Tibial nerve (tissue), 4 donors: ENCODE results near the gene ZNF385B. TPM values are rescaled to one million over a fixed set of nuclear protein-coding genes. Genes with fewer than 3 reads are reported as not detected.

Source experiments
- DNase-seq, 2 donors: peaks; one replicate each; pipeline ENCODE4 v3.0.0-alpha.2; 2019; ENCODE audit warnings: low spot score in 2 of 2
- H3K27ac ChIP-seq, 4 donors: fragments of 200-600 bp; sonication (generic) in 3 of 4; one replicate each; pipeline ENCODE4 v1.5.1; 2017 to 2019; ENCODE audit warnings: mild to moderate bottlenecking in 1 of 4
- H3K27me3 ChIP-seq, 2 donors: fragments of 200-600 bp; sonication (generic) in 1 of 2; one replicate each; pipeline versions ENCODE4 v1.5.1 to v1.6.0; 2017 to 2019
- H3K36me3 ChIP-seq, 3 donors: fragments of 200-600 bp; sonication (generic); one replicate each; pipeline ENCODE4 v1.5.1; 2018 to 2019
- H3K4me1 ChIP-seq, 4 donors: fragments of 200-600 bp; sonication (generic) in 3 of 4; one replicate each; pipeline ENCODE4 v1.5.1; 2017 to 2019
- H3K4me3 ChIP-seq, 4 donors: fragments of 200-600 bp; sonication (generic) in 3 of 4; one replicate each; pipeline ENCODE4 v1.5.1; 2017 to 2019; ENCODE audit warnings: mild to moderate bottlenecking in 1 of 4, moderate library complexity in 1 of 4
- H3K9me3 ChIP-seq, 4 donors: fragments of 200-600 bp; sonication (generic) in 3 of 4; one replicate each; pipeline ENCODE4 v1.5.1; 2017 to 2019
- CTCF ChIP-seq, 5 experiments: fragments of 200-600 bp in 3 of 5; fragments of 450-650 bp in 2 of 5; sonication (generic) in 3 of 5; IDR thresholded peaks; one replicate each; pipeline ENCODE4 v1.5.1; 2016 to 2019; ENCODE audit warnings: antibody characterized with exemption in 5 of 5, mild to moderate bottlenecking in 3 of 5, moderate library complexity in 2 of 5
- EP300 ChIP-seq, 2 donors: sonication (generic); formaldehyde crosslinking; IDR thresholded peaks; one replicate each; pipeline ENCODE4 v1.6.1; 2017; ENCODE audit warnings: antibody characterized with exemption in 2 of 2, mild to moderate bottlenecking in 1 of 2
- POLR2A ChIP-seq, 2 donors: fragments of 450-650 bp; IDR thresholded peaks; one replicate each; pipeline ENCODE4 v1.6.1; 2017; ENCODE audit warnings: antibody characterized with exemption in 2 of 2, mild to moderate bottlenecking in 2 of 2, moderate library complexity in 2 of 2
- WGBS, 2 donors: methylation state at CpG; one replicate each; pipeline ENCODE4 v1.1.5; 2018; 5-methylcytosine and 5-hydroxymethylcytosine counted together
- total RNA-seq, 4 donors: library from RNA; depleted of rRNA; stranded (reverse); fragments of >200 nt; gene quantifications; one replicate each; pipeline ENCODE4 v1.1.0, GENCODE V29; 2016

Gene ZNF385B
- total RNA-seq, 4 donors from 2014 or later = 1.2 to 3.9 (median 2.6) TPM

GRCh38 chr2:179495315-179495714 lies 366.1 kb downstream of the ZNF385B start:
- no peak for TF ChIP-seq EP300 (IDR thresholded peaks at IDR 0.05)
- TF ChIP-seq CTCF (IDR thresholded peaks at IDR 0.05) = no peak
- TF ChIP-seq POLR2A (IDR thresholded peaks at IDR 0.05) = no peak
- no peaks in the 10 kb centered on the region for H3K4me1 ChIP-seq
- H3K27me3 ChIP-seq = no peaks in the 10 kb centered on the region
- peaks cover 0 to 24% (median 0%) of the 10 kb centered on the region in 4 donors for H3K9me3 ChIP-seq
- 96 to 100% methylated on average over 1 to 4 of the region's 4 CpGs for WGBS, 2 donors
- H3K27ac ChIP-seq = no peak overlapping the region
- H3K4me3 ChIP-seq = no peak overlapping the region
- DNase-seq = no peak
- H3K36me3 ChIP-seq = no peaks in the 10 kb centered on the region

- Histone ChIP-seq H3K9me3 (no peaks in the 10 kb centered on the region), H3K4me3 (no peak overlapping the region), H3K27me3 (no peaks in the 10 kb centered on the region), H3K27ac (no peak overlapping the region), H3K4me1 (no peaks in the 10 kb centered on the region), H3K36me3 (no peaks in the 10 kb centered on the region)
- DNase-seq = no peak
- no peak for TF ChIP-seq POLR2A (IDR thresholded peaks at IDR 0.05)
- TF ChIP-seq EP300 (IDR thresholded peaks at IDR 0.05) = no peak
- no peak for TF ChIP-seq CTCF (IDR thresholded peaks at IDR 0.05)
- WGBS, 2 donors = 65 to 70% methylated on average over 2 of the region's 2 CpGs
Observed at GRCh38 chr2:179488563-179488962, 372.8 kb downstream of the ZNF385B start.

GRCh38 chr2:179487010-179487731 lies 374.2 kb downstream of the ZNF385B start:
- Histone ChIP-seq H3K4me3 (no peak overlapping the region), H3K27me3 (no peaks in the 10 kb centered on the region), H3K27ac (no peak overlapping the region), H3K4me1 (no peaks in the 10 kb centered on the region), H3K9me3 (no peaks in the 10 kb centered on the region), H3K36me3 (no peaks in the 10 kb centered on the region)
- WGBS, 2 donors = 61 to 65% methylated on average over 5 of the region's 5 CpGs
- no peak for TF ChIP-seq CTCF (IDR thresholded peaks at IDR 0.05)
- TF ChIP-seq POLR2A (IDR thresholded peaks at IDR 0.05) = no peak
- no peak for TF ChIP-seq EP300 (IDR thresholded peaks at IDR 0.05)
- no peak for DNase-seq

- H3K36me3 ChIP-seq = no peaks in the 10 kb centered on the region
- H3K9me3 ChIP-seq = no peaks in the 10 kb centered on the region
- no peak overlapping the region for H3K27ac ChIP-seq
- H3K4me1 ChIP-seq = no peaks in the 10 kb centered on the region
- H3K4me3 ChIP-seq = no peak overlapping the region
- 68 to 70% methylated on average over 6 of the region's 6 CpGs for WGBS, 2 donors
- no peaks in the 10 kb centered on the region for H3K27me3 ChIP-seq
- no peak for TF ChIP-seq POLR2A (IDR thresholded peaks at IDR 0.05)
- TF ChIP-seq CTCF (IDR thresholded peaks at IDR 0.05) = no peak
- no peak for TF ChIP-seq EP300 (IDR thresholded peaks at IDR 0.05)
- DNase-seq = no peak
Observed at GRCh38 chr2:179483131-179483530, 378.3 kb downstream of the ZNF385B start.

GRCh38 chr2:179479947-179480346 lies 381.5 kb downstream of the ZNF385B start:
- no peak for TF ChIP-seq POLR2A (IDR thresholded peaks at IDR 0.05)
- TF ChIP-seq CTCF (IDR thresholded peaks at IDR 0.05) = no peak
- TF ChIP-seq EP300 (IDR thresholded peaks at IDR 0.05) = no peak
- 56 to 68% methylated on average over 3 of the region's 3 CpGs for WGBS, 2 donors
- no peak overlapping the region for H3K27ac ChIP-seq

More at GRCh38 chr2:179479947-179480346, 381.5 kb downstream of the ZNF385B start:
- no peaks in the 10 kb centered on the region for H3K27me3 ChIP-seq
- H3K4me1 ChIP-seq = no peaks in the 10 kb centered on the region
- no peaks in the 10 kb centered on the region for H3K36me3 ChIP-seq
- no peaks in the 10 kb centered on the region for H3K9me3 ChIP-seq
- H3K4me3 ChIP-seq = no peak overlapping the region
- DNase-seq = no peak
